ENCODE measurements around the gene BRSK1. TPM values are rescaled to one million over a fixed set of nuclear protein-coding genes. Genes with fewer than 3 reads are reported as not detected.
"Not testable (repeated sequence)": the region's sequence is repeated elsewhere in the genome, so short reads cannot be mapped to it uniquely, and the experiment has no call there.

BRSK1 gene
- total RNA-seq, 1 donor = 5.2 TPM

- DNase-seq (ENCODE audit: low read depth) = peak; percentile 36
- no peak for TF ChIP-seq CTCF (IDR thresholded peaks at IDR 0.05; ENCODE audit: insufficient read depth, low read length)
- no peak overlapping the region for H3K4me3 ChIP-seq (ENCODE audit: low read depth, low read length)
Observed at GRCh38 chr19:55319785-55320184, 36.0 kb downstream of the BRSK1 start.

GRCh38 chr19:55320844-55321419, 37.1 kb downstream of the BRSK1 start:
- no peak for TF ChIP-seq CTCF (IDR thresholded peaks at IDR 0.05; ENCODE audit: insufficient read depth, low read length)
- H3K4me3 ChIP-seq (ENCODE audit: low read depth, low read length) = no peak overlapping the region
- DNase-seq (ENCODE audit: low read depth) = no peak

- DNase-seq (ENCODE audit: low read depth) = no peak
- no peak for TF ChIP-seq CTCF (IDR thresholded peaks at IDR 0.05; ENCODE audit: insufficient read depth, low read length)
Observed at GRCh38 chr19:55321466-55322137, 37.8 kb downstream of the BRSK1 start.

GRCh38 chr19:55322204-55322885, 38.5 kb downstream of the BRSK1 start:
- no peak for DNase-seq (ENCODE audit: low read depth)
- H3K4me3 ChIP-seq (ENCODE audit: low read depth, low read length) = no peak overlapping the region
- TF ChIP-seq CTCF (IDR thresholded peaks at IDR 0.05; ENCODE audit: insufficient read depth, low read length) = no peak

More at GRCh38 chr19:55321466-55322137, 37.8 kb downstream of the BRSK1 start:
- no peak overlapping the region for H3K4me3 ChIP-seq (ENCODE audit: low read depth, low read length)

- no peak overlapping the region for H3K4me3 ChIP-seq (ENCODE audit: low read depth, low read length)
- no peak for DNase-seq (ENCODE audit: low read depth)
- TF ChIP-seq CTCF (IDR thresholded peaks at IDR 0.05; ENCODE audit: insufficient read depth, low read length) = no peak
Observed at GRCh38 chr19:55324662-55325061, 40.9 kb downstream of the BRSK1 start.

- no peak for TF ChIP-seq CTCF (IDR thresholded peaks at IDR 0.05; ENCODE audit: insufficient read depth, low read length)
- no peak for DNase-seq (ENCODE audit: low read depth)
- no peak within 1 kb of the TSS for H3K4me3 ChIP-seq (ENCODE audit: low read depth, low read length)
Observed at GRCh38 chr19:55325172-55325571, 41.4 kb downstream of the BRSK1 start, which contains the start of gene TMEM150B. Gene TMEM150B (minus strand): TSS chr19:55325341. CDS start chr19:55321036, 4,305 bp downstream.

- not testable (repeated sequence) for DNase-seq (ENCODE audit: low read depth); H3K4me3 ChIP-seq (ENCODE audit: low read depth, low read length)
Observed at GRCh38 chr19:55328774-55329318, 45.0 kb downstream of the BRSK1 start.

- DNase-seq (ENCODE audit: low read depth) = peak; percentile 57
- H3K4me3 ChIP-seq (ENCODE audit: low read depth, low read length) = not testable (repeated sequence)
Observed at GRCh38 chr19:55329791-55330190, 46.0 kb downstream of the BRSK1 start.
